Lung (tissue), 12 donors: ENCODE results near the gene GTPBP2. TPM values are rescaled to one million over a fixed set of nuclear protein-coding genes. Genes with fewer than 3 reads are reported as not detected.

Experiments used
- ATAC-seq: fragments of 200-7000 bp; cut with Tn5 transposase; one replicate; pipeline ENCODE4 v1.9.1; 2020; ENCODE audit warnings: moderate number of reproducible peaks; ENCODE audit not compliant: insufficient read depth, low FRiP score
- DNase-seq, 3 donors: peaks; one replicate each; pipeline ENCODE4 v3.0.0-alpha.2; 2013 to 2017
- H3K27ac ChIP-seq, 2 donors: one replicate each; pipeline ENCODE4 v1.5.1; 2013; ENCODE audit warnings: mild to moderate bottlenecking in 2 of 2, moderate library complexity in 2 of 2, control low read depth in 1 of 2, inconsistent platforms in 1 of 2, low read depth in 1 of 2, low read length in 1 of 2
- H3K27me3 ChIP-seq, 3 donors: one replicate each; pipeline ENCODE4 v1.5.1; 2013; ENCODE audit warnings: low read length in 2 of 3; ENCODE audit not compliant: control insufficient read depth in 3 of 3, insufficient read depth in 3 of 3
- H3K36me3 ChIP-seq, 4 donors: one replicate each; pipeline ENCODE4 v1.5.1; 2013; ENCODE audit warnings: low read length in 4 of 4, mild to moderate bottlenecking in 1 of 4, moderate library complexity in 1 of 4; ENCODE audit not compliant: control insufficient read depth in 4 of 4, insufficient read depth in 4 of 4
- H3K4me1 ChIP-seq, 5 donors: one replicate each; pipeline ENCODE4 v1.5.1; 2013; ENCODE audit warnings: low read length in 5 of 5, mild to moderate bottlenecking in 2 of 5, moderate library complexity in 1 of 5; ENCODE audit not compliant: control insufficient read depth in 5 of 5, insufficient read depth in 5 of 5
- H3K4me3 ChIP-seq: one replicate; pipeline ENCODE4 v1.5.1; 2013; ENCODE audit warnings: mild to moderate bottlenecking, control low read depth, moderate library complexity
- H3K9ac ChIP-seq, 2 donors: one replicate each; pipeline ENCODE4 v1.5.1; 2013; ENCODE audit warnings: low read length in 2 of 2, control low read depth in 1 of 2; ENCODE audit not compliant: insufficient read depth in 1 of 2
- H3K9me3 ChIP-seq, 4 donors: one replicate each; pipeline ENCODE4 v1.5.1; 2013; ENCODE audit warnings: low read length in 3 of 4, mild to moderate bottlenecking in 1 of 4, moderate library complexity in 1 of 4; ENCODE audit not compliant: control insufficient read depth in 4 of 4, insufficient read depth in 3 of 4
- WGBS, 2 donors: extraction: QIAGEN DNeasy Blood & Tissue Kit; methylation state at CpG; one replicate each; pipeline ENCODE4 v1.1.7; 2013; 5-methylcytosine and 5-hydroxymethylcytosine counted together
- polyA plus RNA-seq, 2 donors: library from polyadenylated mRNA; stranded (reverse); fragments of 200-250 nt; gene quantifications; one replicate each; pipeline ENCODE4 v1.2.1, GENCODE V29; 2013
- total RNA-seq, 2 donors: library from RNA; depleted of rRNA in 1 of 2; stranded (reverse); fragments of >200 nt in 1 of 2; gene quantifications; one replicate each; pipeline ENCODE4 v1.2.1, GENCODE V29; 2014 to 2021
- TF ChIP-seq, protein P1 (sequence below): IDR thresholded peaks from 2 replicates; pipeline ENCODE4 v1.5.1; 2012; ENCODE audit warnings: mild to moderate bottlenecking; ENCODE audit errors: control extremely low read depth, extremely low read depth
- donor health status: control.
- donor health status: control.
- donor health status: Bipolar disorder and iron deficiency.
- donor health status: healthy.
- donor health status: DM: yes; HTN: yes; CAD: no.

GTPBP2 gene
- total and polyA plus RNA-seq, 4 donors: 49.9 to 78.4 (median 60.8) TPM

DNA sequence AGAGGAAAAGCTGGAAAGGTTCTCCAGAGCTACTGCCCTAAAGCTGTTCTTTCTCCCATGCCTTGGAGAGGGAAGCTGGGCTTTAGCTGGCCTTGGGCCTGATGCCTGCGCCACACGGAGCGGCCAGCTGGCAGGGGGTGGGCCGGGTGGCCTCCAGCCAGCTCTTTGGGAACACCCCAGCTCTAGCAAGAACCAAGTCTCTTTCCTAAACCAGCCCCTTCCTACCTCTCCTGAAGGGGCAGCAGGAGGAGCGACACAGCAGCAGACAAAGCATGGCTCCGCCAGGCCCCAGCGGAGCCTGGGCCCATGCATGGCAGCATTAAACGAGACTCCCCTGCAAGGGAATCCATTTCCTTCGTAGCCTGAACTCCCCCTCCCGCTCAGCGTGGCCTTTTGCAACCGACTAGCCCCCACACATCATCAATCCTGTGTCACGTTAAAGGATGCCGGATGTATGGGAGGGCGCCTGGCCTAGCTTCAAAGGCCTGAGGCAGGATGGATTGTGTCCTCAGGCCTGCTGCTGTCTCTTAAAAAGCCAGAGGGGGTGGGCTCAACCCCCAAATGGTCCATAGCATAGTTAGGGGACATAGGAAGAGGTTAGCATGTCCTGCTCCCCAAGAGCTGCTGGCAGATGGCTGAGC is 44.5 kb upstream of the GTPBP2 start:
- Histone ChIP-seq H3K27ac (peak overlapping the region in 1 of 2 donors; percentile 18), H3K4me3 (no peak overlapping the region), H3K9ac (no peak overlapping the region), H3K4me1 (peaks cover 0 to 63% (median 28%) of the 10 kb centered on the region in 5 donors), H3K9me3 (no peaks in the 10 kb centered on the region), H3K27me3 (no peaks in the 10 kb centered on the region), H3K36me3 (peaks cover 27 to 58% (median 35%) of the 10 kb centered on the region in 4 donors)
- ATAC-seq (no peak), DNase-seq (peak; percentile 98 to 100 (median 100))
- WGBS, 2 donors: 77 to 87% methylated on average over 15 of the region's 15 CpGs
- TF ChIP-seq, protein P1, sequence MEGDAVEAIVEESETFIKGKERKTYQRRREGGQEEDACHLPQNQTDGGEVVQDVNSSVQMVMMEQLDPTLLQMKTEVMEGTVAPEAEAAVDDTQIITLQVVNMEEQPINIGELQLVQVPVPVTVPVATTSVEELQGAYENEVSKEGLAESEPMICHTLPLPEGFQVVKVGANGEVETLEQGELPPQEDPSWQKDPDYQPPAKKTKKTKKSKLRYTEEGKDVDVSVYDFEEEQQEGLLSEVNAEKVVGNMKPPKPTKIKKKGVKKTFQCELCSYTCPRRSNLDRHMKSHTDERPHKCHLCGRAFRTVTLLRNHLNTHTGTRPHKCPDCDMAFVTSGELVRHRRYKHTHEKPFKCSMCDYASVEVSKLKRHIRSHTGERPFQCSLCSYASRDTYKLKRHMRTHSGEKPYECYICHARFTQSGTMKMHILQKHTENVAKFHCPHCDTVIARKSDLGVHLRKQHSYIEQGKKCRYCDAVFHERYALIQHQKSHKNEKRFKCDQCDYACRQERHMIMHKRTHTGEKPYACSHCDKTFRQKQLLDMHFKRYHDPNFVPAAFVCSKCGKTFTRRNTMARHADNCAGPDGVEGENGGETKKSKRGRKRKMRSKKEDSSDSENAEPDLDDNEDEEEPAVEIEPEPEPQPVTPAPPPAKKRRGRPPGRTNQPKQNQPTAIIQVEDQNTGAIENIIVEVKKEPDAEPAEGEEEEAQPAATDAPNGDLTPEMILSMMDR: no peak

GRCh38 chr6:43671801-43672690 is 43.0 kb upstream of the GTPBP2 start:
- Histone ChIP-seq H3K36me3 (peaks cover 15 to 45% (median 27%) of the 10 kb centered on the region in 4 donors), H3K4me1 (peaks cover 2 to 78% (median 37%) of the 10 kb centered on the region in 5 donors), H3K9ac (no peak overlapping the region), H3K4me3 (no peak overlapping the region), H3K27me3 (no peaks in the 10 kb centered on the region), H3K27ac (peak overlapping the region in 1 of 2 donors; percentile 6), H3K9me3 (no peaks in the 10 kb centered on the region)
- DNase-seq: peak; percentile 55 to 84 (median 80)
- 84 to 85% methylated on average over 16 of the region's 16 CpGs for WGBS, 2 donors
- no peak for ATAC-seq
- TF ChIP-seq, protein P1: no peak

GRCh38 chr6:43671011-43671800 is 42.1 kb upstream of the GTPBP2 start:
- DNase-seq: no peak
- H3K9ac ChIP-seq: no peak overlapping the region
- H3K27me3 ChIP-seq: no peaks in the 10 kb centered on the region
- TF ChIP-seq, protein P1: no peak
- no peak for ATAC-seq
- no peak overlapping the region for H3K27ac ChIP-seq
- no peak overlapping the region for H3K4me3 ChIP-seq
- no peaks in the 10 kb centered on the region for H3K9me3 ChIP-seq
- H3K36me3 ChIP-seq: peaks cover 9 to 40% (median 26%) of the 10 kb centered on the region in 4 donors
- 93 to 96% methylated on average over 8 of the region's 8 CpGs for WGBS, 2 donors
- H3K4me1 ChIP-seq: peaks cover 2 to 80% (median 37%) of the 10 kb centered on the region in 5 donors
